ENCODE results near the gene HEXD. TPM values are rescaled to one million over a fixed set of nuclear protein-coding genes. Genes with fewer than 3 reads are reported as not detected.

HEXD gene
- total and polyA plus RNA-seq, 10 of the 15 experiments (the other 5 are each of a cell fraction or from before 2014, with no cell fraction given), result 1.6 to 24.2 (median 7.0) TPM

- FAIRE-seq (no peak), DNase-seq (ENCODE audit: low read depth, low spot score) (no peak)
- SMC1A ChIA-PET (ENCODE audit: uncharacterized antibody, unreplicated experiment), result no interaction called here
- TF ChIP-seq E4F1 (IDR thresholded peaks at IDR 0.05; ENCODE audit: borderline replicate concordance, partially characterized antibody), result no peak
- TF ChIP-seq ZBTB11 (CRISPR knock-in tag; IDR thresholded peaks at IDR 0.05), result no peak
- no peak for TF ChIP-seq NR2C1 (IDR thresholded peaks at IDR 0.05)
- no peak for TF ChIP-seq IKZF2 (IDR thresholded peaks at IDR 0.05)
- no peak for TF ChIP-seq JUND (IDR thresholded peaks at IDR 0.05; ENCODE audit: low read depth, low read length)
- no peak for TF ChIP-seq BCLAF1 (IDR thresholded peaks at IDR 0.05)
- TF ChIP-seq HDAC2 (IDR thresholded peaks at IDR 0.05), result no peak
- TF ChIP-seq BHLHE40 (IDR thresholded peaks at IDR 0.05; ENCODE audit: borderline replicate concordance in 1 of 2, low read depth in 2 of 2, low read length in 1 of 2), result no peak
- TF ChIP-seq STAT1 (conservative IDR thresholded peaks at IDR 0.05), result no peak
- no peak for TF ChIP-seq IRF4 (IDR thresholded peaks at IDR 0.05; ENCODE audit: low read depth, low read length)
- no peak for TF ChIP-seq GABPA (IDR thresholded peaks at IDR 0.05; ENCODE audit: low read depth)
- TF ChIP-seq ATF2 (IDR thresholded peaks at IDR 0.05; ENCODE audit: low read length), result no peak
- no peak for TF ChIP-seq NFIC (IDR thresholded peaks at IDR 0.05; ENCODE audit: low read depth, low read length)
- TF ChIP-seq IRF3 (IDR thresholded peaks at IDR 0.05), result no peak
Measured at GRCh38 chr17:82468692-82469091, 50.5 kb downstream of the HEXD start.

More at GRCh38 chr17:82468692-82469091, 50.5 kb downstream of the HEXD start:
- 94% methylated on average over 7 of the region's 7 CpGs for WGBS (ENCODE audit: insufficient coverage, insufficient replicate concordance, low lambda C conversion rate, missing lambda C conversion rate)
- Histone ChIP-seq H3K27ac (ENCODE audit: control insufficient read depth, insufficient read depth) (no peak overlapping the region), H3K4me3 (no peak overlapping the region), H3K27me3 (replicated peaks in 1 of 2; ENCODE audit: control insufficient read depth in 2 of 2, insufficient read depth in 2 of 2, low read length in 1 of 2) (no peaks in the 10 kb centered on the region), H3K4me2 (ENCODE audit: control insufficient read depth, insufficient read depth) (no peak overlapping the region), H3K36me3 (ENCODE audit: control insufficient read depth in 2 of 2, insufficient read depth in 2 of 2, low read length in 1 of 2) (peaks cover 13 to 41% of the 10 kb centered on the region in 2 experiments), H3K4me1 (ENCODE audit: control insufficient read depth, insufficient read depth, low read length) (no peaks in the 10 kb centered on the region), H3K79me2 (ENCODE audit: control insufficient read depth, insufficient read depth, low read length) (no peaks in the 10 kb centered on the region), H3K9me3 (replicated peaks; ENCODE audit: control insufficient read depth, insufficient read depth, low read length) (no peaks in the 10 kb centered on the region), H4K20me1 (ENCODE audit: control insufficient read depth, insufficient read depth) (no peaks in the 10 kb centered on the region; the same call in 1 of the 2 replicates), H3K9ac (ENCODE audit: control insufficient read depth, insufficient read depth, low read length) (no peak overlapping the region), H2AFZ (ENCODE audit: control insufficient read depth, low read depth, low read length) (no peak overlapping the region)
- ChIA-PET CTCF (no interaction called here), RAD21 (ENCODE audit: unreplicated experiment) (no interaction called here), POLR2A (interaction anchor here (0.6 kb wide), 1 partner anchor 12 kb away, joined by 6 read pairs; no protein-coding TSS in a partner anchor)
- ATAC-seq, result no peak
- intact Hi-C loops (cut with micrococcal nuclease; ENCODE audit: unreplicated experiment) (no loop called here), in situ Hi-C loops (cut with MboI) (no loop called here)
- BruUV-seq (replicated peaks), result no TSS peak

Data from GM12878 (cell line).